Mesendoderm (in vitro differentiated cells): Measurements from ENCODE around the gene TLE2.

Source experiments
- DNase-seq: peaks from one replicate; pipeline ENCODE4 v3.0.0; 2013
- H2AK5ac ChIP-seq: 2 replicates; pipeline ENCODE4 v1.6.1; 2013; ENCODE audit warnings: low read length, inconsistent platforms
- H2BK120ac ChIP-seq: 2 replicates; pipeline ENCODE4 v1.6.1; 2013; ENCODE audit warnings: low read depth, mild to moderate bottlenecking, low read length, moderate library complexity, mixed read lengths
- H2BK15ac ChIP-seq: replicated peaks from 2 replicates; pipeline ENCODE4 v1.6.1; 2013; ENCODE audit warnings: low read depth, mild to moderate bottlenecking, moderate library complexity
- H2BK5ac ChIP-seq: 2 replicates; pipeline ENCODE4 v1.6.1; 2013; ENCODE audit warnings: low read length, inconsistent platforms
- H3K18ac ChIP-seq: 2 replicates; pipeline ENCODE4 v1.6.1; 2013; ENCODE audit warnings: mild to moderate bottlenecking, low read length, mixed read lengths
- H3K23ac ChIP-seq: one replicate; pipeline ENCODE4 v1.6.1; 2013; ENCODE audit warnings: low read length
- H3K27ac ChIP-seq: 2 replicates; pipeline ENCODE4 v1.5.1; 2013; ENCODE audit warnings: low read depth, mild to moderate bottlenecking, inconsistent platforms, low read length, moderate library complexity
- H3K27me3 ChIP-seq: 2 replicates; pipeline ENCODE4 v1.6.1; 2013; ENCODE audit warnings: low read length, control low read depth, mild to moderate bottlenecking, inconsistent platforms; ENCODE audit not compliant: insufficient read depth, poor library complexity
- H3K36me3 ChIP-seq: 2 replicates; pipeline ENCODE4 v1.6.1; 2013; ENCODE audit warnings: low read length, inconsistent platforms; ENCODE audit not compliant: control insufficient read depth, insufficient read depth
- H3K4ac ChIP-seq: one replicate; pipeline ENCODE4 v1.6.1; 2013; ENCODE audit warnings: low read depth, mild to moderate bottlenecking, low read length, moderate library complexity
- H3K4me1 ChIP-seq: 2 replicates; pipeline ENCODE4 v1.6.1; 2013; ENCODE audit warnings: low read depth, low read length, inconsistent platforms; ENCODE audit not compliant: control insufficient read depth
- H3K4me2 ChIP-seq: 2 replicates; pipeline ENCODE4 v1.6.1; 2013; ENCODE audit warnings: low read length
- H3K4me3 ChIP-seq: 2 replicates; pipeline ENCODE4 v1.5.1; 2013; ENCODE audit warnings: mild to moderate bottlenecking, low read length
- H3K56ac ChIP-seq: one replicate; pipeline ENCODE4 v1.6.1; 2013; ENCODE audit warnings: low read length
- H3K79me1 ChIP-seq: 2 replicates; pipeline ENCODE4 v1.6.1; 2013; ENCODE audit warnings: low read length, inconsistent platforms
- H3K79me2 ChIP-seq: 2 replicates; pipeline ENCODE4 v1.6.1; 2013; ENCODE audit warnings: mild to moderate bottlenecking, low read length; ENCODE audit not compliant: control insufficient read depth, insufficient read depth
- H3K9ac ChIP-seq: 2 replicates; pipeline ENCODE4 v1.6.1; 2013; ENCODE audit warnings: low read length, inconsistent platforms
- H4K5ac ChIP-seq: one replicate; pipeline ENCODE4 v1.6.1; 2013; ENCODE audit warnings: low read length
- H4K8ac ChIP-seq: one replicate; pipeline ENCODE4 v1.6.1; 2013; ENCODE audit warnings: low read depth, mild to moderate bottlenecking, control low read depth, low read length, moderate library complexity
- WGBS: extraction: QIAGEN DNeasy Blood & Tissue Kit; methylation state at CpG from one replicate; pipeline ENCODE4 v1.1.7; 2013; ENCODE audit warnings: low lambda C conversion rate, missing lambda C conversion rate; ENCODE audit not compliant: insufficient coverage; ENCODE audit errors: extremely low coverage; 5-methylcytosine and 5-hydroxymethylcytosine counted together

The TLE2 gene

GRCh38 chr19:2977001-2977745 lies 51.9 kb downstream of the TLE2 start, which contains the start of gene TLE6:
TLE6 (plus strand) TSS chr19:2977564; CDS start chr19:2978234, 670 bp downstream.
- DNase-seq: peak; percentile 98
- Histone ChIP-seq H3K4ac (no peak within 1 kb of the TSS), H4K8ac (no peak within 1 kb of the TSS), H3K4me2 (peak within 1 kb of the TSS; percentile 94), H3K79me2 (no peaks in the 10 kb centered on the region), H3K9ac (peak within 1 kb of the TSS; percentile 54), H2BK120ac (no peak within 1 kb of the TSS), H2BK15ac (no peak within 1 kb of the TSS), H3K18ac (no peak within 1 kb of the TSS), H3K4me3 (peak within 1 kb of the TSS; percentile 22), H3K36me3 (no peaks in the 10 kb centered on the region), H2BK5ac (no peak within 1 kb of the TSS), H3K23ac (no peak within 1 kb of the TSS), H3K27ac (no peak within 1 kb of the TSS), H4K5ac (no peak within 1 kb of the TSS), H3K56ac (peak within 1 kb of the TSS; percentile 50), H3K4me1 (peaks cover 2% of the 10 kb centered on the region), H3K79me1 (no peaks in the 10 kb centered on the region), H3K27me3 (peaks cover 2% of the 10 kb centered on the region), H2AK5ac (no peak within 1 kb of the TSS)
- no CpG with 5 or more reads among the region's 51 CpGs for WGBS

- Histone ChIP-seq H3K79me2 (no peaks in the 10 kb centered on the region), H3K27me3 (peaks cover 2% of the 10 kb centered on the region), H3K18ac (no peak overlapping the region), H3K4ac (no peak overlapping the region), H2BK15ac (no peak overlapping the region), H3K4me3 (no peak overlapping the region), H3K4me2 (peak overlapping the region; percentile 94), H3K4me1 (peaks cover 2% of the 10 kb centered on the region), H3K79me1 (no peaks in the 10 kb centered on the region), H2BK120ac (no peak overlapping the region), H3K23ac (no peak overlapping the region), H4K8ac (no peak overlapping the region), H3K9ac (peak overlapping the region; percentile 54), H3K27ac (no peak overlapping the region), H2BK5ac (no peak overlapping the region), H2AK5ac (no peak overlapping the region), H3K36me3 (no peaks in the 10 kb centered on the region), H3K56ac (peak overlapping the region; percentile 42), H4K5ac (no peak overlapping the region)
- DNase-seq: peak; percentile 61
- no CpG with 5 or more reads among the region's 15 CpGs for WGBS
These were observed 52.5 kb downstream of the TLE2 start for GRCh38 chr19:2976609-2977000.

DNA sequence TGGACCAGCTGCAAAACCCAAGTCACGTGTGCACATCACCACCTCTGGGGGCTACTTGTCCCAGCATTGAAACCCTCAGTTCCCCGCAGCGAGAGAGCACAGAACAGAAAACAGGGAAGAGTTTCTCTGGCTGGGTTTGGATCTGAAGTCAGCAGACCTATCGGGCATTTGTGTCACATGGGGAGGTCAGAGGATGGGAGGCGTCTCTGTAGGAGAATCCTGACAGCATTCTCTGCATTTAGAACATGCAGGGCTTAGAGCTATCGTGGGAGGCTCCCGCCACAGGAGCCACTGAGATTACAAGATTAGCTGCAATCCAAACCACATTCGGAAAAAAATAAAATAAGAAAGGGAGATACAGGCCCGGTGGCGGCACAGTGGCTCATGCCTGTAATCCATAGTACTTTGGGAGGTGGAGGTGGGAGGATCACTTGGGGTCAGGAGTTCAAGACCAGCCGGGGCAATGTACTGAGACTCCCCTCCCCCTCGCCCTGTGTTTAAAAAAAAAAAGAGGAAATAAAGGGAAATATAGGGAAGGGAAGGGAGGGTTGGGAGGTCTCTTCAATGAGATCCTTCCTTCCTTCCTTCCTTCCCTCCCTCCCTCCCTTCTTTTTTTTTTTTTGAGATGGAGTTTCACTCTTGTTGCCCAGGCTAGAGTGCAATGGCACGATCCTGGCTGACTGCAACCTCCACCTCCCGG lies 54.6 kb downstream of the TLE2 start:
- no peak overlapping the region for H3K4me3 ChIP-seq
- H3K79me2 ChIP-seq: no peaks in the 10 kb centered on the region
- H3K23ac ChIP-seq: no peak overlapping the region
- no peak overlapping the region for H3K18ac ChIP-seq
- WGBS: no CpG with 5 or more reads among the region's 14 CpGs
- H3K4me2 ChIP-seq: no peak overlapping the region
- H3K9ac ChIP-seq: no peak overlapping the region
- H3K36me3 ChIP-seq: no peaks in the 10 kb centered on the region
- H3K4ac ChIP-seq: no peak overlapping the region
- no peak overlapping the region for H2BK5ac ChIP-seq
- no peak overlapping the region for H4K5ac ChIP-seq
- H3K56ac ChIP-seq: no peak overlapping the region
- no peak overlapping the region for H2BK120ac ChIP-seq
- H3K27ac ChIP-seq: no peak overlapping the region
- H3K79me1 ChIP-seq: no peaks in the 10 kb centered on the region
- H4K8ac ChIP-seq: no peak overlapping the region
- H2BK15ac ChIP-seq: no peak overlapping the region
- H3K4me1 ChIP-seq: peaks cover 2% of the 10 kb centered on the region
- DNase-seq: no peak
- H3K27me3 ChIP-seq: peaks cover 2% of the 10 kb centered on the region
- H2AK5ac ChIP-seq: no peak overlapping the region

- Histone ChIP-seq H3K27me3 (peaks cover 2% of the 10 kb centered on the region), H3K18ac (no peak overlapping the region), H3K79me2 (no peaks in the 10 kb centered on the region), H3K9ac (no peak overlapping the region), H3K4me2 (no peak overlapping the region), H3K36me3 (no peaks in the 10 kb centered on the region), H3K56ac (no peak overlapping the region), H3K27ac (no peak overlapping the region), H2BK15ac (no peak overlapping the region), H3K4me1 (peaks cover 2% of the 10 kb centered on the region), H3K4ac (no peak overlapping the region), H3K79me1 (no peaks in the 10 kb centered on the region), H4K5ac (no peak overlapping the region), H2BK5ac (no peak overlapping the region), H3K23ac (no peak overlapping the region), H2BK120ac (no peak overlapping the region), H4K8ac (no peak overlapping the region), H2AK5ac (no peak overlapping the region), H3K4me3 (no peak overlapping the region)
- no peak for DNase-seq
- WGBS: no CpG with 5 or more reads among the region's 8 CpGs
These were observed 55.9 kb downstream of the TLE2 start for GRCh38 chr19:2973229-2973628.

- Histone ChIP-seq H3K36me3 (no peaks in the 10 kb centered on the region), H3K4ac (no peak overlapping the region), H3K23ac (no peak overlapping the region), H3K79me1 (no peaks in the 10 kb centered on the region), H3K4me3 (no peak overlapping the region), H2BK5ac (no peak overlapping the region), H2BK120ac (no peak overlapping the region), H2AK5ac (no peak overlapping the region), H3K4me2 (no peak overlapping the region), H3K9ac (no peak overlapping the region), H3K56ac (no peak overlapping the region), H2BK15ac (no peak overlapping the region), H3K4me1 (no peaks in the 10 kb centered on the region), H4K5ac (no peak overlapping the region), H3K79me2 (no peaks in the 10 kb centered on the region), H4K8ac (no peak overlapping the region), H3K27ac (no peak overlapping the region), H3K18ac (no peak overlapping the region), H3K27me3 (no peaks in the 10 kb centered on the region)
- WGBS: no CpG with 5 or more reads among the region's 9 CpGs
- no peak for DNase-seq
These were observed 58.8 kb downstream of the TLE2 start for GRCh38 chr19:2970201-2970835.
